Bronchial epithelial cell (primary cell): ENCODE measurements around the gene FARSA. TPM values are rescaled to one million over a fixed set of nuclear protein-coding genes. Genes with fewer than 3 reads are reported as not detected.
A peak's percentile ranks its signal among the peaks of the same experiment; 100 is the strongest.
"Not testable (repeated sequence)": the region's sequence is repeated elsewhere in the genome, so short reads cannot be mapped to it uniquely, and the experiment has no call there.

Experiments
- DNase-seq: peaks from one replicate; pipeline ENCODE4 v3.0.0-alpha.2; 2010; ENCODE audit warnings: low read depth
- FAIRE-seq: peaks from 2 replicates; lab custom pipeline; 2011; peaks lifted over from hg19 to GRCh38; lab: Jason Lieb, UNC
- H3K27me3 ChIP-seq: 2 replicates; pipeline ENCODE4 v1.5.1; 2011; ENCODE audit warnings: low read length; ENCODE audit not compliant: control insufficient read depth, insufficient read depth
- H3K36me3 ChIP-seq: 2 replicates; pipeline ENCODE4 v1.5.1; 2011; ENCODE audit warnings: low read length; ENCODE audit not compliant: control insufficient read depth, insufficient read depth
- H3K4me3 ChIP-seq: 2 replicates; pipeline ENCODE4 v1.5.1; 2011; ENCODE audit warnings: mild to moderate bottlenecking, low read depth, low read length, control low read depth
- total RNA-seq: library from RNA; depleted of rRNA; stranded (reverse); fragments of >200 nt; gene quantifications from 2 replicates; pipeline ENCODE4 v1.2.1, GENCODE V29; 2014
- TF ChIP-seq, protein P1 (sequence below): IDR thresholded peaks from 2 replicates; pipeline ENCODE4 v1.5.1; 2011; ENCODE audit warnings: mild to moderate bottlenecking, moderate library complexity, low read length, control low read depth, inconsistent platforms; ENCODE audit not compliant: insufficient read depth, severe bottlenecking

The FARSA gene
- total RNA-seq, 1 donor from 2014 or later: 55.5 TPM

- Histone ChIP-seq H3K27me3 (no peaks in the 10 kb centered on the region), H3K4me3 (no peak overlapping the region), H3K36me3 (peaks cover 21% of the 10 kb centered on the region)
- DNase-seq: no peak
- TF ChIP-seq, protein P1, sequence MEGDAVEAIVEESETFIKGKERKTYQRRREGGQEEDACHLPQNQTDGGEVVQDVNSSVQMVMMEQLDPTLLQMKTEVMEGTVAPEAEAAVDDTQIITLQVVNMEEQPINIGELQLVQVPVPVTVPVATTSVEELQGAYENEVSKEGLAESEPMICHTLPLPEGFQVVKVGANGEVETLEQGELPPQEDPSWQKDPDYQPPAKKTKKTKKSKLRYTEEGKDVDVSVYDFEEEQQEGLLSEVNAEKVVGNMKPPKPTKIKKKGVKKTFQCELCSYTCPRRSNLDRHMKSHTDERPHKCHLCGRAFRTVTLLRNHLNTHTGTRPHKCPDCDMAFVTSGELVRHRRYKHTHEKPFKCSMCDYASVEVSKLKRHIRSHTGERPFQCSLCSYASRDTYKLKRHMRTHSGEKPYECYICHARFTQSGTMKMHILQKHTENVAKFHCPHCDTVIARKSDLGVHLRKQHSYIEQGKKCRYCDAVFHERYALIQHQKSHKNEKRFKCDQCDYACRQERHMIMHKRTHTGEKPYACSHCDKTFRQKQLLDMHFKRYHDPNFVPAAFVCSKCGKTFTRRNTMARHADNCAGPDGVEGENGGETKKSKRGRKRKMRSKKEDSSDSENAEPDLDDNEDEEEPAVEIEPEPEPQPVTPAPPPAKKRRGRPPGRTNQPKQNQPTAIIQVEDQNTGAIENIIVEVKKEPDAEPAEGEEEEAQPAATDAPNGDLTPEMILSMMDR: no peak
- no peak for FAIRE-seq
Observed at GRCh38 chr19:12954612-12954962, 21.1 kb upstream of the FARSA start.

DNA sequence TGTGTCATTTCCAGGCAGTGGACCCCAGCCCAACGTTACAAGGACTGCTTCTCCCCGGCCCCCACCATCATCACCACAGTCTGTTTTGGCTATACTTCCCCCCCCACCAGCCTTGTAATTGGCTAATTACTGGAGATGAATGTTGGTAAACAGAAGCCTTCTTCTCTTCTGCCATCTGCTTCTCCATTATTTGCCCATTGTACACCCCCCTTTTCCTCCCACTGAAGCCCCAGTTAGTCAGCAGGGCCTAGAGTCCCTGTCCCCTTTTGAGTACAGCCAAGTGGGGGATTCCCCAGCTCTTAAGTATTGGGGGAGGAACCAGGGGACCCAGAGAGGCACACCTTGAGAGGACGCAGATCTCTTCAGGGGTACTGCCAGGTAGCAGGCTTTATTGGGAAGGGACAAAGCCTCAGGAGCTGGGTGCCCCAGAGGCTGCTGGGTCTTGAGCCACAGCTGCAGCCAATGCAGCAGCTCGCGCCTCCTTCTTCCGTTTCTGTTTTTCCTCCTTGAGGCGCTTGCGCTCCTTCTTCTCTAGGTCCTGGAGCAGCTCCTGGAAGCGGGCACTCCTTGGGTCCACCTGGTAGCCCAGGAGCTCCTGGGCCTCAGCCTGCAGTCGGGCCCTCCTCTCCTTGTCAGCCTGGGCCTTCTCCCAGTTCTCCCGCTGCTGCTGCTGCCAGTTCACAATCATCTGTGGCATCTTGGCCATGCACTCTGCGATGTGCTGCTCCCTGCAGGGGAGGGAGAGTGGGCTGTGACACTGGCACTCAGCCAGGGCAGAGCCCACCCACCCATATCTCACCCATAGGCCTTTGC, 20.5 kb upstream of the FARSA start:
- peaks cover 26% of the 10 kb centered on the region for H3K36me3 ChIP-seq
- FAIRE-seq (no peak), DNase-seq (no peak)
- H3K27me3 ChIP-seq: no peaks in the 10 kb centered on the region
- no peak overlapping the region for H3K4me3 ChIP-seq
- TF ChIP-seq, protein P1: no peak

- no peaks in the 10 kb centered on the region for H3K27me3 ChIP-seq
- TF ChIP-seq, protein P1: no peak
- no peak for FAIRE-seq
- no peak for DNase-seq
- no peak overlapping the region for H3K4me3 ChIP-seq
- H3K36me3 ChIP-seq: peaks cover 34% of the 10 kb centered on the region
Observed at GRCh38 chr19:12953138-12953798, 19.8 kb upstream of the FARSA start.

GRCh38 chr19:12952488-12953137, 19.1 kb upstream of the FARSA start:
- TF ChIP-seq, protein P1: no peak
- Histone ChIP-seq H3K36me3 (peaks cover 39% of the 10 kb centered on the region), H3K4me3 (no peak overlapping the region), H3K27me3 (no peaks in the 10 kb centered on the region)
- FAIRE-seq: no peak
- DNase-seq: peak; percentile 61

- peaks cover 39% of the 10 kb centered on the region for H3K36me3 ChIP-seq
- FAIRE-seq, DNase-seq: not testable (repeated sequence)
Observed at GRCh38 chr19:12952050-12952449, 18.5 kb upstream of the FARSA start.

More at GRCh38 chr19:12952050-12952449, 18.5 kb upstream of the FARSA start:
- not testable (repeated sequence) for H3K27me3 ChIP-seq, H3K4me3 ChIP-seq
